HG03439 (cell line): ENCODE data around the gene LBP.
"Not testable (repeated sequence)": the region's sequence is repeated elsewhere in the genome, so short reads cannot be mapped to it uniquely, and the experiment has no call there.

Experiments
- ATAC-seq: cut with Tn5 transposase; IDR thresholded peaks from one replicate; pipeline ENCODE4 v1.9.1; 2021; ENCODE audit warnings: mild to moderate bottlenecking, moderate library complexity; ENCODE audit not compliant: unreplicated experiment

Gene LBP

GRCh38 chr20:38345643-38346042 lies 639 bp upstream of the LBP start:
- no peak for ATAC-seq

DNA sequence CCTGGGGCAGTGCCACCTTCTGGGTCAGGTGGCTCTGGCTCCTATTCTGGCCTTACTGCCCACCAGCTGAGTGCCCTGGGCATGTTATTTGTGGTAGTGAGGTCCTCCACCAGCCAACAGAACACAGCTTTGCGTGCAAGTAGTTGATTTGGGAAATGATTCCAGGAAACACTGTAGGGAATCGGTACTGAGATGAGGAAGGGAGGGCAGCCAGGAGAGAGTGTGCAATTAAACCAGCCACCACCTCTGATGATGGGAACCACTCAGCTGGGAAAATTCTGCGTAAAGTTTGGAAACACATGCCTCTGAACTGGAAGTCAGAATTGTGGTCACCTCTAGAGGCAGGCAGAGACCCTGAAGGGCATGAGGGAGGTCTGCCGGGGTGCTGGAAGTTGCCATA lies 459 bp downstream of the LBP start:
- ATAC-seq = no peak

DNA sequence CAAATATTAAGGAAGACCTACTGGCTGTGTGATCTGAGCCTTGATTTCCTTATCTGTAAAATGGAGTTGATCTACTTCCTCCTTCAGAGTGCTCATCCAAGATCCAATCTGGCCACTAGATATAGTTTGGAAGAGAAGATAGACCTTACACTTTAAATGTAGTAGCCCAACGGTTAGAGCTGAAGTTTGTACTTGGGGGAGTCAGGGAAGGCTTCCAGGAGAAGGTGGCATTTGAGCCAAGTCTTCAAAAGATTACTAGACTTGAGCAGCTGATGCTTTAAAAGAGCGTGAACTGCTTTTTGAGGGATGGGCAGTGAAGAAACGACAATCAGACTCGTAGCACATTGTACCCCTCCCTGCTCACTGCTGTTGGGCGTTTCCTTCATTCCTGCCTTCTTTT lies 3.6 kb downstream of the LBP start:
- no peak for ATAC-seq

DNA sequence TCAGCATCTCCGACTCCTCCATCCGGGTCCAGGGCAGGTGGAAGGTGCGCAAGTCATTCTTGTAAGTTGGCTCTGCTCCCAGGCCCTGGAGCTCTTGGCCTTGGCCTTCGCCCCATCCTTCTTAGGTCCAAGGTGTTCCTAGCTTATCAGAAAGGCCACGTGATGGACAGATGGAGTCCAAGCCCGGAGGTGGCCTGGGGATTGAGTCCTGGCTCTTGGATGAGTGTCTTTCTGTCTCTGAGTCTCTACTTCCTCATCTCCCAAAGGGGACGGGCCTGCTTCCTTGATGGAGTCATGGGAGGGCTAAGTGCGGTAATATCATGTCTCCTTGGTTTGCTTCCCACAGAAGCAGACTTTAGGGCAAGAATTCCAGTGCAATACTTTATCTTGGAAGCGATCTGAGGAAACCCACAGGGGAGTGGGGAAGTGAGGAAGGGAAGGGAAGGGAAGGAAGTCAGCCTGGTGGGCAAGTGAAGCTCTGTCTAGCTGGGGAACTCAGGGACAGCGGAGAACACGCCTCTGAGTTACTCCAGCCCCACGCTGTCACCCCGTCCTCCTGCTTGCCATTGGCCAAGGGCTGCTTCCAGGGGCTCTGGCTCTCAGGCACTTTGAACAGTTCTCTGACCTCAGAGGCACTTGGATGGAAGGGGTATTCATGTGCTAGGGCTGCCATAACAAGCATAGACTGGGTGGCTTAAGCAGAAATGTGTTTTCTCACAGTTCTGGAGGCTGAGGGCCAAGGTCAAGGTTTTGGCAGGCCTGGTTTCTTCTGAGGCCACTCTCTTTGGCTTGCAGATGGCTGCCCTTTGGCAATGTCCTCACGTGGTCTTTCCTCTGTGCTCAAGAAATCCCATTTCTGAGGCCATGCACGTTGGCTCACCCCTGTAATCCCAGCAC lies 4.8 kb downstream of the LBP start:
- no peak for ATAC-seq

DNA sequence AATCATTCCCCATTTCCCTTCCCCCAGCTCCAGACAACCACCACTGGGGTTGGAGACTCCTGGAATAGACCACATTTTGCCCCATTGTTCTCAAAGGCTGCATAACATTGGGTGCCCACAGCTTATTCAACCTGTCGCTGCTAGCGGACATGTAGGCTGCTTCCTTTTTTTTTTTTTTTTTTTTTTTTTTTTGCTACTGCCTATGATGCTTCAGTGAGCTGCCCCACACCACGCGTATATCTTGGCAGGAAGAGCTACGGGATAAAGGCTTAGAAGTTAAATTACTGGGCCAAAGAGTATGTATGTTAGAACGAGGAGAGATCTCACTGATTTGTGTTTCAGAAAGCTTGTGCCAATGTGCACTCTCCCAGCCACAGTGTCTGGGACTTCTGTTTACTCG lies 7.0 kb downstream of the LBP start:
- ATAC-seq = no peak

- no peak for ATAC-seq
Observed at GRCh38 chr20:38354227-38354626, 7.9 kb downstream of the LBP start.

DNA sequence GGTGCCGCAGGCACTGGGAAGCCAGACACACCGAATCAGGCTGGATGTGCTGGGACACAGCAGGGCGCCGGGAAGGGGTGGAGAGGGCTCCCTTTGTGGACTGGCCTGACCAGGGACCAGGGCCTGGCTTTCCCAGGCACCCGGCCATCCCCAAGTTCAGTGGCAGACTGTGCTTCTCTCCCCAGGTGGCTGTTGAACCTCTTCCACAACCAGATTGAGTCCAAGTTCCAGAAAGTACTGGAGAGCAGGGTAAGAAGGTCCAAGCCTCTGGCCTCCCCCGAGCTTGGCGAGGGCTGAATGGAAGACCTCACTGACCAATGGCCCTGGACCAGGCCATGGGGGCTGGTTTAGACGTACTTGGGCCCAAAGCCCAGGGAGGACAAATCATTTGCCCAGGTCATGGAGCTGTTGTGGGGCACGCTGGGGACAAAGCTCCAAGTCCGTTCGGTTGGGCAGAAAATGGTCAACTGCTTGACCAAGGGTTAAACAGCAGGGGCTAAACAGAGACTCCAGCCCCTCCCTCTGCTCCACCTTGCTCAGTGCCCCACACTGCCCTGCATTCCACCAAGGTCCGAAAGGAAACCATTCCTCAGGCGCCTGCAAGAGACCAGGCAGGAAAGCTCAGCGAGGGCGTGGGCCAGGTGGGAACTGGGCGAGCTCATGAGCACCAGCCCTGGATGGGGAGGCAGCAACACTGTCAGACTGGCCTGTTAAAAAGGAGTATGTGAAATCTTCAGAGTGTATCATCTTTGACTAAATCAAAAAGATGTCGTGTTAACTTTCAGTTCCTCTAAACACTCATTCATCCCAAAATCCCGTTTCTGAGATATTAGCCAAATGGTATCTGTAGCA lies 9.1 kb downstream of the LBP start:
- no peak for ATAC-seq

GRCh38 chr20:38357653-38358207 lies 11.4 kb downstream of the LBP start:
- ATAC-seq = no peak

DNA sequence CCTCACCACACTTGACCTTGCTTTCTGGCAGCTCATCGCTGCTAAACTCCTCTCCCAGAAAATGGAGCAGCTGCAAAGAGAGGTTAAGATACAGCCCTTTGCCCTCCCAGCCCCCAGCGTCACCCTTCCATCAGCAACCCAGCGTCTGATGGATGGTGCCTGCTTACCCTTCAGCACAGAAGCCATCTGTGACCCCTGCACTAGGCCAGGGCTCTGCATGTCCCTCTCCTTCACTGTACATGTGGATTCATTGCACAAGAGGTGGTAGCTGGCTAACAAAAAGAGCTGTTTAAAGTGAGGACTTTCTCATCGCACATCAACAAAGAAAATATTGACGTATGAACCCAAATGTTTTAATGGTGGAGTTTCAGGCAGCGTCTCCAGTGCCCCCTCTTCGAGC lies 12.3 kb downstream of the LBP start:
- ATAC-seq = no peak

DNA sequence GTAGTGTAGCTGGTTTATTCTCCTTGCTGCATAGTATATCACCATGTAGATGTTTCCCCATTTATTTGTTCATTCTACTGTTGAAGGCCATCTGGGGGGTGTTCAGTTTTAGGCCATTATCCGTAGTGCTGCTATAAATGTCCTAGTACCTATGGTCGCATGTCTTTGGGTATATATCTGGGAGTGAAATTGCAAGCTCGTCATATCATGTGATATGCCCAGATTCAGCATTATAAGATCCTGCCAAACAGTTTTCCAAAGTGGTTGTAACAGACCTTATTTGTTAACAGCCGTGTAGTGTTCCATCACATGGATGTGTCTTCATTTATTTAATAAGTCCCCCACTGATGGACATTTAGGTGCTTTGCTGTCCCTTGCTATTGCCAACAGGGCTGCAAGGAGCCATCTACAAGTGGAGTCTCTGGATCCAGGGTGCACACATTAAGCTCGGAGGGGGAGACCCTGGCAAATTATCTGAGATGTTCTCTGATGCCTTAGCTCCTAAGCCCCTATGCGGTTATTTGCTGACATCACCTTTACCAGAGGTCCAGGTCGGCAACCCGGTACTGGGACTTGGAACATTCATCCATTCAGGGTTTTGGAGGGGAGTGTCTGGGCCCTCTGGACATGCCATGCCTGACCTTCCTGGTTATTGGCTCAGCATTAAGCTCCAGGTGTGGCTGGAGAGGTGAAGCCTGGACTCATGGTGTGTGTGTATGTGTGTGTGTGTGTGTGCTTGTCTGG lies 16.9 kb downstream of the LBP start:
- no peak for ATAC-seq

DNA sequence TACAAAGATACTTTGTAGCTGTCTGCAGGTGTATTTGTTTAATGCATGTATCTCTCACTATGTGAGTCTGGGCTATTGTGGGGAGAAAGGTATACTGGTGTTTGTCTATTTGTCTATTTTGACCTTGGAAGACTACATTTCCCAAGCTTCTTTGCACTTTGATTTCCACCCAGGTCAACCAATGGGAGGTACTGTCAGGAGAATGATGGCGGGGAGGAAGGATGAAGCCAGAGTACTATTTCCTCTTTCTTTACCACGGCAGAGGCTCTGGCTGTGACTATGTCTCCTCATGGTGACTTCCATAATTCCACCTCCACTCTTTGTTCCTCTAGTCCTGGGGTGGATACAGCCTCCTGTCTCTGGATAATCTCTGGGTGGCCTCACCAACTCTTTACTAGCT lies 23.1 kb downstream of the LBP start:
- no peak for ATAC-seq

- no peak for ATAC-seq
Observed at GRCh38 chr20:38372806-38373205, 26.5 kb downstream of the LBP start.

- ATAC-seq = no peak
Observed at GRCh38 chr20:38373231-38373867, 27.1 kb downstream of the LBP start.

- no peak for ATAC-seq
Observed at GRCh38 chr20:38373898-38374297, 27.6 kb downstream of the LBP start.

DNA sequence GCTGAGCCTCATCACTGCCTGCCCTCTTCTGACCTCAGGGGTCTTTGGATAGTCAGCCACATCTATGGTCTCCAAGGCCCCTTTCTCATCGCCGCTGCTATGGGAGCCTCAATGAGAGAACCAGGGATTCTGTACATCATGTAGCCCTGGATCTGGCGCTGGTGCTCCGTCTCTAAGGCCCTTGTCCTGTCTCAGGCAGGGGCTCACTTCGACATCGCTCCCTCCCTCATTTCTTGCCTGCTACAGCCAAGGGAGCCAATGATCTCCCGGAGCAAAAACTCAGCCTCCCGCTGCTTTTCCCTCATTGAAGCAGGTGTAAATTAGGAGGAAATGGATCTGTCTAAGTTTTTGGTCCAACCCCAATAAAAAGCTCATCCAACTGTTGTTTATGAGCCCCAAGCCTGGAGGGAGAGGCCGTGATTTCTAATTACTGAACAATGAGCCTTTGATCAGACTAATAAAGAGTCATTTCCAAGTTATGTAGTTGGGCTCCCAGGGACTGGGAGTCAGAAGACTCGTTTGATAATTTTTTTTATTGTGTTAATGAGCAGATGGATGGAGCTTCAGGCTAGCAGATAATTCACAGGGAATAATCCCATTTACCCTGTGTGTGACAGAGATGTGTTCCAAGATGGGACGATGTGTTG lies 30.9 kb downstream of the LBP start:
- ATAC-seq = no peak

DNA sequence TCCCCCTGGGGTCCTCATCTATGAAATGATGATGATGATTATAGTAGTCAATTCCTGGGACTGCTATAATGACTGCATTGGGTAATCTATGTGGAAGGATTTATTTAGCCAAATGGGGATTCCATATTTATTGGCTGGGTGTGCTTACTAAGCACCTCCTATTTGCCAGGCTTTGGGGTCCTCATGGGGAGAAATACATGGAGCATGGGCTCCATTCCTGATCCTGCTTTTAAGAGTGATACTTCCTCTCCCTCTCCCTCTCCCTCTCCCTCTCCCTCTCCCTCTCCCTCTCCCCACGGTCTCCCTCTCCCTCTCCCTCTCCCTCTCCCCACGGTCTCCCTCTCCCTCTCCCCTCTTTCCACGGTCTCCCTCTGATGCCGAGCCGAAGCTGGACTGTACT lies 31.6 kb downstream of the LBP start:
- not testable (repeated sequence) for ATAC-seq

GRCh38 chr20:38383147-38383546 lies 36.9 kb downstream of the LBP start:
- no peak for ATAC-seq

GRCh38 chr20:38386004-38386403 lies 39.7 kb downstream of the LBP start:
- no peak for ATAC-seq

GRCh38 chr20:38386851-38387250 lies 40.6 kb downstream of the LBP start:
- ATAC-seq = no peak

- no peak for ATAC-seq
Observed at GRCh38 chr20:38387953-38388352, 41.7 kb downstream of the LBP start.
